Measurements from ENCODE around the gene PIM1.
"Not testable (repeated sequence)": the region's sequence is repeated elsewhere in the genome, so short reads cannot be mapped to it uniquely, and the experiment has no call there.

The PIM1 gene

GRCh38 chr6:37171970-37172812 lies 2.2 kb downstream of the PIM1 start:
- peak; percentile 99 for DNase-seq

- DNase-seq = no peak
These were observed 3.0 kb downstream of the PIM1 start for GRCh38 chr6:37172912-37173492.

- no peak for DNase-seq
These were observed 3.7 kb downstream of the PIM1 start for GRCh38 chr6:37173493-37174195.

- no peak for DNase-seq
These were observed 4.2 kb downstream of the PIM1 start for GRCh38 chr6:37174196-37174514.

GRCh38 chr6:37174515-37175331 lies 4.8 kb downstream of the PIM1 start:
- DNase-seq = no peak

GRCh38 chr6:37175332-37176267 lies 5.6 kb downstream of the PIM1 start:
- no peak for DNase-seq

GRCh38 chr6:37176268-37177076 lies 6.5 kb downstream of the PIM1 start:
- no peak for DNase-seq

GRCh38 chr6:37177077-37177934 lies 7.4 kb downstream of the PIM1 start:
- DNase-seq = no peak

- DNase-seq = no peak
These were observed 8.1 kb downstream of the PIM1 start for GRCh38 chr6:37177935-37178517.

GRCh38 chr6:37180075-37180474 lies 10.1 kb downstream of the PIM1 start:
- no peak for DNase-seq

GRCh38 chr6:37180610-37181009 lies 10.7 kb downstream of the PIM1 start:
- not testable (repeated sequence) for DNase-seq

GRCh38 chr6:37182736-37183590 lies 13.0 kb downstream of the PIM1 start:
- DNase-seq = no peak

GRCh38 chr6:37185949-37186720 lies 16.2 kb downstream of the PIM1 start:
- not testable (repeated sequence) for DNase-seq

GRCh38 chr6:37187321-37188022 lies 17.5 kb downstream of the PIM1 start:
- DNase-seq = no peak

- DNase-seq = no peak
These were observed 19.1 kb downstream of the PIM1 start for GRCh38 chr6:37188962-37189510.

GRCh38 chr6:37190159-37190535 lies 20.2 kb downstream of the PIM1 start:
- DNase-seq = no peak

GRCh38 chr6:37192666-37193065 lies 22.7 kb downstream of the PIM1 start:
- DNase-seq = peak; percentile 33

All from NCI-H510A treated with DMSO at 0.1 percent for 48 hours (cell line).